Esophagus squamous epithelium (tissue), 4 donors: Measurements from ENCODE around the gene GPR52.

Source experiments
- POLR2A ChIP-seq, 4 donors: fragments of 450-650 bp; IDR thresholded peaks; one replicate each; pipeline ENCODE4 v1.6.1; 2017; ENCODE audit warnings: antibody characterized with exemption in 4 of 4, mild to moderate bottlenecking in 4 of 4, moderate library complexity in 3 of 4
- TF ChIP-seq, protein P1 (sequence below), 6 experiments: fragments of 450-650 bp in 4 of 6; fragments of 200-600 bp in 2 of 6; sonication (generic) in 2 of 6; IDR thresholded peaks; one replicate each; pipeline ENCODE4 v1.5.1; 2016 to 2019; ENCODE audit warnings: antibody characterized with exemption in 6 of 6, mild to moderate bottlenecking in 4 of 6, moderate library complexity in 4 of 6

DNA sequence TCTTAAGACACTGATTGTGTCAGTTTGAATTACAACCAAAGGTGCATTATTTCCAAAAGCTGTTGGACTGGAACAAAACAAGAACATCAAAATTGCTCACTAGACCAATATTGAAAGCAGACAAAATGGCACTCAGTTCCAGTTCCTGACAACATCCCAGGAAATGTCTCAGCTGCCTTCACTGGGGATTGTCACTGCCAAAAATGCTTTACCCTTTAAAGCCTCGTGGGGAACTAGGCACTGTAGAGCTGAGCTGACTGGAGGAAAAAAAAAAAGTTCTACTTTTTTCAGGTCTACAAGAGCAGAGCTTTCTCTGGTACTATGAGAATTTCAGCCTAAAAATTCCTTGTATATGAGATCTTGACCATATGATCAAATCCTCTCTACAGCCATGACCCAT is 21.9 kb downstream of the GPR52 start:
- TF ChIP-seq, protein P1, sequence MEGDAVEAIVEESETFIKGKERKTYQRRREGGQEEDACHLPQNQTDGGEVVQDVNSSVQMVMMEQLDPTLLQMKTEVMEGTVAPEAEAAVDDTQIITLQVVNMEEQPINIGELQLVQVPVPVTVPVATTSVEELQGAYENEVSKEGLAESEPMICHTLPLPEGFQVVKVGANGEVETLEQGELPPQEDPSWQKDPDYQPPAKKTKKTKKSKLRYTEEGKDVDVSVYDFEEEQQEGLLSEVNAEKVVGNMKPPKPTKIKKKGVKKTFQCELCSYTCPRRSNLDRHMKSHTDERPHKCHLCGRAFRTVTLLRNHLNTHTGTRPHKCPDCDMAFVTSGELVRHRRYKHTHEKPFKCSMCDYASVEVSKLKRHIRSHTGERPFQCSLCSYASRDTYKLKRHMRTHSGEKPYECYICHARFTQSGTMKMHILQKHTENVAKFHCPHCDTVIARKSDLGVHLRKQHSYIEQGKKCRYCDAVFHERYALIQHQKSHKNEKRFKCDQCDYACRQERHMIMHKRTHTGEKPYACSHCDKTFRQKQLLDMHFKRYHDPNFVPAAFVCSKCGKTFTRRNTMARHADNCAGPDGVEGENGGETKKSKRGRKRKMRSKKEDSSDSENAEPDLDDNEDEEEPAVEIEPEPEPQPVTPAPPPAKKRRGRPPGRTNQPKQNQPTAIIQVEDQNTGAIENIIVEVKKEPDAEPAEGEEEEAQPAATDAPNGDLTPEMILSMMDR (IDR thresholded peaks at IDR 0.05): no peak
- TF ChIP-seq POLR2A (IDR thresholded peaks at IDR 0.05): no peak
